GM10266 (cell line): ENCODE data around the gene CADPS.

Experiments
- DNase-seq: peaks from one replicate; pipeline ENCODE4 v3.0.0; 2012; ENCODE audit errors: extremely low spot score
- CTCF ChIP-seq: IDR thresholded peaks from 2 replicates; pipeline ENCODE4 v1.5.1; 2012; ENCODE audit warnings: mild to moderate bottlenecking, low read depth; ENCODE audit not compliant: control insufficient read depth, insufficient read depth; ENCODE audit errors: missing control alignments

Gene CADPS

GRCh38 chr3:62874711-62875557 lies at the start of gene CADPS:
Gene CADPS (minus strand): TSS chr3:62875416. CDS start chr3:62875029, 387 bp downstream.
- DNase-seq = no peak
- TF ChIP-seq CTCF = no peak

- DNase-seq = no peak
- no peak for TF ChIP-seq CTCF
These were observed 47.9 kb upstream of the CADPS start for GRCh38 chr3:62923066-62923465.

DNA sequence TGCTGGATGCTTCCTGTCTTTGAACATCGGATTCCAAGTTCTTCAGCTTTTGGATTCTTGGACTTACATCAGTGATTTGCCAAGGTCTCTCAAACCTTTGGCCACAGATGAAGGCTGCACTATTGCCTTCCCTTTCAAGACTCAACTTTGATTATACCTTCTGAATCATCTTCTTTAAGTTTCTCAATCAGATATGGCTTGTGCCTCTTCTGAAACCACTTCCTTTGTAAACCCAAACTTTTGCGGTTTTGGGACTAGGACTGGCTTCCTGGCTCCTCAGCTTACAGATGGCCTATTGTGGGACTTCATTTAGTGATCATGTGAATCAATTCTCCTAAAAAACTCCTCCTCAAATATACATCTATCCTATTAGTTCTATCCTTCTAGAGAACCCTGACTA lies 47.1 kb upstream of the CADPS start:
- TF ChIP-seq CTCF = no peak
- no peak for DNase-seq

DNA sequence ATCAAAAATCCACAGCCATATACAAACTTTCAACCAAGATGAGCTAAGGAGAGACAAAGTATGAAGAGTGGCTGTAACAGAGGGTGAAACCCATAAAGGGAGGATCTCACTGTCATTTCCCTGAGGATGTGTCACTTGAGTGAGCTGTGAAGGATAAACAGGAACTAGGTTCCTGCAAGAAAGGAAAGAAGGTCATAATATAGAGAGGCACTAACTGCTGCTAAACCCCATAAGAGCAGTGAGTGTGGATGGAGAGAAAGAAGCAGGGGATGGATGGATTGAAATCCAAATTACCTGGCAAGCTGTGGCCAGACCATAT lies 45.2 kb upstream of the CADPS start:
- no peak for DNase-seq
- TF ChIP-seq CTCF = no peak

DNA sequence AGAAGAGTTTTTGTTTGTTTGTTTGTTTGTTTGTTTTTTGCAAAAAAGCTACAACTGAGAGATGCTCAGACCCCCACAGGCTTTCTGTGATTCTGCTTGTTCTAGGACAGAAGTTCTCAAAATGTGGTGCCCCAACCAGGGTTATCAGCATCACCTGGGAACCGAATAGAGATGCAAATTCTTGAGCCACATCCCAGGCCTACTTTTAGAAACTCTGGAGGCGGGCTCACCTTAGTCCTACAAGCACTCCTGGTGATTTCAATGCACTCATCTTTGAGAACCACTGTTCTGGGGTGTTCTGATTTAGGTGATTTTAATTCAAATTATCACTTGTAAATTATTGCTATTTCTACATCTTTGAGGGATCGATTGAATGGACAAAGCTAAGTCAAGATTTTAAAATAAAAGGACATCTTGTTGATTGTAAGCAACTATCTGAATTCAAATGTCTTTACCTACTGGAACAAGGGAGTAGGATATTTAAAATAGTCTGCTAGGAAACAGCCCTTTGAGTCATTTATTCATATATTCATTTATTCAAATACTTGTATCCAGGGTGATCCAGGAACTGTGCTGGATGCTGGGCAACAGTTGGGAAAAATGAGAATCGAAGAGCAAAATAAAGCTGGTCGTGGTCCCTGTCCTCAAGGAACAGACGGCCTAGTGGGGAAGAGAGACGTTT lies 44.7 kb upstream of the CADPS start:
- DNase-seq = no peak

DNA sequence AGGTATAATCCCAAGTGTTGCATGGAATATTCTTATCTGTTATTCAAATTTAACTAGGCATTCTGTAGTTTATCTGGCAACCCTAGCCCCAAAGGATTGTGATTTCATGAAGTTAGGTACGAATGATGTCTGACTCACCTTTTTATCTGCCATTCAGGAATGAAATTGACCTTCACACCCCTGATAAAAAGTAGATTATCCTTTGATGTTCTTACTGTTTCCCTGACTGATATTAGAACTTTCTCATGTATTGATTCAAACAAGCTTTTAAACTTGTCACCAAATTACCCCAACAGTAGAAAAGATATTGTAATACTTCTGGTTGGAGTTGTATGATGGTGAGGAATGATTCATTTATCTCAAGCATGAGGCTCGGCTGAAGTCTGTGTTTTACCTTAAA lies 43.6 kb upstream of the CADPS start:
- no peak for DNase-seq
- no peak for TF ChIP-seq CTCF

More for the DNA sequence above, 44.7 kb upstream of the CADPS start:
- TF ChIP-seq CTCF = no peak

DNA sequence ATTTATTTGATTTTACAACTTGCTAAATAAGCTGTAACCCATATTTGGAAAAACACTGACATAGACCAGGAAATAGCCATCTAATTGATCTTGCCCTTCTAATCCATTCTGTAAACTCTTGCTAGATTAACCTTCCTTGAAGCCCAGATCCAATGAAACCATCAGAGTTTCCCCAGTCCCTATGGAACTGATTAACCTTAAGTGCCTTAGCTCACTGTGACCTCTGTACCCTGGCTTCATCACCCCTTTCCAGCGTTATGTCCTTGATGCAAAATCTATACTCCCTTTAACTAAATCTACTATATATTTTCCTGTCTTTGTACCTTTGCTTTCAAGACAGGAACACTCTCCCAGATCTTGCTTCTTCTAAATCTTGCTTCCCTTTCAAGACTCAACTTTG lies 42.9 kb upstream of the CADPS start:
- TF ChIP-seq CTCF = no peak
- no peak for DNase-seq
